Right renal pelvis (tissue), 4 donors: ENCODE results near the gene ELMO1. TPM values are rescaled to one million over a fixed set of nuclear protein-coding genes. Genes with fewer than 3 reads are reported as not detected.

Experiments
- DNase-seq, 4 donors: peaks; one replicate each; pipeline ENCODE4 v3.0.0-alpha.2; 2013; ENCODE audit warnings: low read depth in 4 of 4, low spot score in 3 of 4, missing footprints in 1 of 4
- polyA plus RNA-seq, 4 donors: library from polyadenylated mRNA; unstranded; fragments of 120-200 nt; gene quantifications; one replicate each; pipeline ENCODE4 v1.2.1, GENCODE V29; 2013; ENCODE audit not compliant: insufficient read length in 4 of 4

The ELMO1 gene
- polyA plus RNA-seq, 4 donors = 9.9 to 14.6 (median 11.3) TPM

- no peak for DNase-seq
Observed at GRCh38 chr7:37352974-37353948, 95.4 kb downstream of the ELMO1 start.

- no peak for DNase-seq
Observed at GRCh38 chr7:37352251-37352880, 96.3 kb downstream of the ELMO1 start.

- no peak for DNase-seq
Observed at GRCh38 chr7:37351716-37352115, 96.9 kb downstream of the ELMO1 start.

GRCh38 chr7:37349979-37350590 lies 98.6 kb downstream of the ELMO1 start:
- DNase-seq = no peak

- DNase-seq = no peak
Observed at GRCh38 chr7:37348982-37349381, 99.7 kb downstream of the ELMO1 start.

- DNase-seq = peak in 3 of 4 donors; percentile 3 to 14 (median 9)
Observed at GRCh38 chr7:37346761-37347160, 101.9 kb downstream of the ELMO1 start.

GRCh38 chr7:37344886-37345579 lies 103.6 kb downstream of the ELMO1 start:
- DNase-seq = no peak

- no peak for DNase-seq
Observed at GRCh38 chr7:37342688-37343471, 105.8 kb downstream of the ELMO1 start.

GRCh38 chr7:37342176-37342687 lies 106.4 kb downstream of the ELMO1 start:
- DNase-seq = no peak

GRCh38 chr7:37341033-37341630 lies 107.5 kb downstream of the ELMO1 start:
- no peak for DNase-seq

- DNase-seq = no peak
Observed at GRCh38 chr7:37338966-37339365, 109.7 kb downstream of the ELMO1 start.

GRCh38 chr7:37337522-37337921 lies 111.1 kb downstream of the ELMO1 start:
- no peak for DNase-seq

GRCh38 chr7:37336259-37336658 lies 112.4 kb downstream of the ELMO1 start:
- DNase-seq = no peak

GRCh38 chr7:37333075-37333474 lies 115.6 kb downstream of the ELMO1 start:
- no peak for DNase-seq

GRCh38 chr7:37332243-37333016 lies 116.2 kb downstream of the ELMO1 start:
- DNase-seq = no peak

GRCh38 chr7:37330775-37331174 lies 117.9 kb downstream of the ELMO1 start:
- no peak for DNase-seq

- DNase-seq = no peak
Observed at GRCh38 chr7:37329940-37330339, 118.7 kb downstream of the ELMO1 start.

- DNase-seq = no peak
Observed at GRCh38 chr7:37327288-37327687, 121.4 kb downstream of the ELMO1 start.

GRCh38 chr7:37323966-37324365 lies 124.7 kb downstream of the ELMO1 start:
- DNase-seq = no peak
